GM12865 (cell line): ENCODE data around the gene ENDOV.
A peak's percentile ranks its signal among the peaks of the same experiment; 100 is the strongest.

ENCODE experiments used
- DNase-seq: peaks from one replicate; pipeline ENCODE4 v3.0.0; 2010; ENCODE audit warnings: low read depth
- H3K4me3 ChIP-seq: 2 replicates; pipeline ENCODE4 v1.5.1; 2011; ENCODE audit warnings: mild to moderate bottlenecking, low read depth, low read length, control low read depth
- CTCF ChIP-seq: IDR thresholded peaks from 2 replicates; pipeline ENCODE4 v1.5.1; 2011; ENCODE audit warnings: low read length, control low read depth, low read depth, inconsistent platforms; ENCODE audit not compliant: insufficient read depth; ENCODE audit errors: missing control alignments

The ENDOV gene

GRCh38 chr17:80456465-80457235, 41.7 kb downstream of the ENDOV start:
- no peak for DNase-seq
- H3K4me3 ChIP-seq: no peak overlapping the region
- TF ChIP-seq CTCF: no peak

GRCh38 chr17:80457236-80457856, 42.4 kb downstream of the ENDOV start:
- H3K4me3 ChIP-seq: no peak overlapping the region
- TF ChIP-seq CTCF: no peak
- DNase-seq: peak; percentile 44

- no peak for TF ChIP-seq CTCF
- DNase-seq: no peak
- H3K4me3 ChIP-seq: no peak overlapping the region
Observed at GRCh38 chr17:80458016-80458415, 43.0 kb downstream of the ENDOV start.

- TF ChIP-seq CTCF: no peak
- H3K4me3 ChIP-seq: no peak overlapping the region
- DNase-seq: no peak
Observed at GRCh38 chr17:80459234-80459633, 44.3 kb downstream of the ENDOV start.

- no peak overlapping the region for H3K4me3 ChIP-seq
- DNase-seq: no peak
- TF ChIP-seq CTCF: no peak
Observed at GRCh38 chr17:80460429-80460834, 45.5 kb downstream of the ENDOV start.

- DNase-seq: no peak
- TF ChIP-seq CTCF: no peak
- H3K4me3 ChIP-seq: no peak overlapping the region
Observed at GRCh38 chr17:80461528-80462160, 46.7 kb downstream of the ENDOV start.
